HEK293 (cell line): ENCODE measurements around the gene ITGA4.

Experiments
- CTCF ChIA-PET: fragments of 350-600 bp; formaldehyde crosslinking; extraction: SDS; loops from one replicate; lab custom pipeline; 2021; ENCODE audit warnings: antibody characterized with exemption; lab: Yijun Ruan, JAX
- POLR2A ChIA-PET: fragments of 300-600 bp; formaldehyde crosslinking; extraction: SDS; loops from one replicate; lab custom pipeline; 2020; ENCODE audit warnings: antibody characterized with exemption, inconsistent platforms; lab: Yijun Ruan, JAX
- H3K27ac ChIP-seq: fragments of 200-500 bp; sonication (Bioruptor generic); 2 replicates; pipeline ENCODE4 v1.5.1; 2014; ENCODE audit warnings: low read depth, low read length, control low read depth, inconsistent platforms; ENCODE audit errors: extremely low read depth
- H3K36me3 ChIP-seq, 2 experiments: fragments of 200-500 bp in 1 of 2; sonication (Bioruptor generic) in 1 of 2; 1 replicate in 1 of 2; 2 replicates in 1 of 2; pipeline ENCODE4 v1.5.1; 2014 to 2017; ENCODE audit warnings: inconsistent platforms in 2 of 2, low read length in 2 of 2; ENCODE audit not compliant: control insufficient read depth in 2 of 2, insufficient read depth in 1 of 2
- H3K4me1 ChIP-seq: fragments of 200-500 bp; sonication (Bioruptor generic); 2 replicates; pipeline ENCODE4 v1.5.1; 2014; ENCODE audit warnings: mild to moderate bottlenecking, low read length, inconsistent platforms; ENCODE audit not compliant: control insufficient read depth, insufficient read depth
- H3K4me3 ChIP-seq: 2 replicates; pipeline ENCODE4 v1.5.1; 2011; ENCODE audit warnings: low read depth, mild to moderate bottlenecking, control low read depth, low read length, moderate library complexity
- H3K9me3 ChIP-seq: fragments of 200-500 bp; sonication (Bioruptor generic); 2 replicates; pipeline ENCODE4 v1.5.1; 2014; ENCODE audit warnings: low read depth, low read length, inconsistent platforms; ENCODE audit not compliant: control insufficient read depth, insufficient read depth
- BCL11A ChIP-seq: fragments of 450-650 bp; formaldehyde crosslinking; IDR thresholded peaks from 2 replicates; pipeline ENCODE4 v1.5.1; 2016; ENCODE audit warnings: low read depth, missing biosample characterization, missing genetic modification characterization
- BCL11B ChIP-seq: fragments of 450-650 bp; formaldehyde crosslinking; IDR thresholded peaks from 2 replicates; pipeline ENCODE4 v1.5.1; 2016; ENCODE audit warnings: low read depth, missing biosample characterization, missing genetic modification characterization
- BCL6B ChIP-seq: fragments of 450-650 bp; formaldehyde crosslinking; IDR thresholded peaks from 2 replicates; pipeline ENCODE4 v1.5.1; 2017; ENCODE audit warnings: missing biosample characterization, missing genetic modification characterization
- KLF17 ChIP-seq: fragments of 450-650 bp; formaldehyde crosslinking; IDR thresholded peaks from 2 replicates; pipeline ENCODE4 v1.5.1; 2016; ENCODE audit warnings: missing biosample characterization, missing genetic modification characterization
- KLF7 ChIP-seq: fragments of 450-650 bp; formaldehyde crosslinking; IDR thresholded peaks from 2 replicates; pipeline ENCODE4 v1.5.1; 2016; ENCODE audit warnings: missing biosample characterization, missing genetic modification characterization, borderline replicate concordance
- KLF9 ChIP-seq: fragments of 450-650 bp; formaldehyde crosslinking; IDR thresholded peaks from 2 replicates; pipeline ENCODE4 v1.5.1; 2016; ENCODE audit warnings: missing biosample characterization, missing genetic modification characterization, low read depth
- MEIS1 ChIP-seq: sonication (generic); formaldehyde crosslinking; IDR thresholded peaks from 2 replicates; pipeline ENCODE4 v1.8.1; 2022; ENCODE audit warnings: missing genetic modification reagents, mild to moderate bottlenecking, borderline replicate concordance
- OSR2 ChIP-seq: fragments of 450-650 bp; formaldehyde crosslinking; IDR thresholded peaks from 2 replicates; pipeline ENCODE4 v1.5.1; 2016; ENCODE audit warnings: missing biosample characterization, missing genetic modification characterization
- PATZ1 ChIP-seq: fragments of 450-650 bp; formaldehyde crosslinking; IDR thresholded peaks from 2 replicates; pipeline ENCODE4 v1.5.1; 2016; ENCODE audit warnings: missing biosample characterization, missing genetic modification characterization
- PRDM1 ChIP-seq: fragments of 450-650 bp; formaldehyde crosslinking; IDR thresholded peaks from 2 replicates; pipeline ENCODE4; 2016; ENCODE audit warnings: missing biosample characterization, missing genetic modification characterization
- REST ChIP-seq: fragments of 450-650 bp; formaldehyde crosslinking; IDR thresholded peaks from 2 replicates; pipeline ENCODE4 v1.5.1; 2016; ENCODE audit warnings: missing biosample characterization, missing genetic modification characterization
- ZNF140 ChIP-seq: fragments of 450-650 bp; formaldehyde crosslinking; IDR thresholded peaks from 2 replicates; pipeline ENCODE4 v1.5.1; 2016; ENCODE audit warnings: missing biosample characterization, missing genetic modification characterization
- ZNF146 ChIP-seq: fragments of 450-650 bp; formaldehyde crosslinking; IDR thresholded peaks from 2 replicates; pipeline ENCODE4 v1.5.1; 2016; ENCODE audit warnings: missing biosample characterization, missing genetic modification characterization
- ZNF16 ChIP-seq: fragments of 450-650 bp; formaldehyde crosslinking; IDR thresholded peaks from 2 replicates; pipeline ENCODE4 v1.5.1; 2016; ENCODE audit warnings: low read depth, missing biosample characterization, missing genetic modification characterization
- ZNF239 ChIP-seq: fragments of 450-650 bp; formaldehyde crosslinking; IDR thresholded peaks from 2 replicates; pipeline ENCODE4 v1.5.1; 2016; ENCODE audit warnings: missing biosample characterization, missing genetic modification characterization
- ZNF24 ChIP-seq: fragments of 450-650 bp; formaldehyde crosslinking; IDR thresholded peaks from 2 replicates; pipeline ENCODE4 v1.5.1; 2016; ENCODE audit warnings: missing biosample characterization, missing genetic modification characterization
- ZNF280D ChIP-seq: fragments of 450-650 bp; formaldehyde crosslinking; IDR thresholded peaks from 2 replicates; pipeline ENCODE4 v1.5.1; 2016; ENCODE audit warnings: missing biosample characterization, missing genetic modification characterization
- ZNF449 ChIP-seq: fragments of 450-650 bp; formaldehyde crosslinking; IDR thresholded peaks from 2 replicates; pipeline ENCODE4 v1.5.1; 2017; ENCODE audit warnings: missing biosample characterization, mild to moderate bottlenecking, missing genetic modification characterization, moderate library complexity
- ZNF549 ChIP-seq: fragments of 450-650 bp; IDR thresholded peaks from 2 replicates; pipeline ENCODE4 v1.5.1; 2018; ENCODE audit warnings: missing biosample characterization, missing genetic modification characterization, mild to moderate bottlenecking, inconsistent platforms, moderate library complexity
- ZNF571 ChIP-seq: fragments of 450-650 bp; formaldehyde crosslinking; IDR thresholded peaks from 2 replicates; pipeline ENCODE4 v1.5.0; 2017; ENCODE audit warnings: missing biosample characterization, missing genetic modification characterization
- ZNF776 ChIP-seq: fragments of 450-650 bp; formaldehyde crosslinking; IDR thresholded peaks from 2 replicates; pipeline ENCODE4 v1.5.0; 2017; ENCODE audit warnings: missing biosample characterization, missing genetic modification characterization, borderline replicate concordance
- ZNF792 ChIP-seq: fragments of 450-650 bp; formaldehyde crosslinking; IDR thresholded peaks from 2 replicates; pipeline ENCODE4 v1.5.1; 2016; ENCODE audit warnings: missing biosample characterization, missing genetic modification characterization
- ZNF830 ChIP-seq: fragments of 450-650 bp; IDR thresholded peaks from 2 replicates; pipeline ENCODE4 v1.5.0; 2018; ENCODE audit warnings: missing biosample characterization, missing genetic modification characterization, low read depth, mild to moderate bottlenecking, moderate library complexity

ITGA4 gene

GRCh38 chr2:181516992-181517391 is 59.8 kb downstream of the ITGA4 start:
- no peaks in the 10 kb centered on the region for H3K9me3 ChIP-seq
- no peak overlapping the region for H3K27ac ChIP-seq
- ChIA-PET CTCF (no interaction called here), POLR2A (no interaction called here)
- no peaks in the 10 kb centered on the region for H3K4me1 ChIP-seq
- H3K4me3 ChIP-seq = no peak overlapping the region
- H3K36me3 ChIP-seq = no peaks in the 10 kb centered on the region
- TF ChIP-seq KLF7 (tag by site-specific recombination) = no peak
- no peak for TF ChIP-seq KLF9 (tag by site-specific recombination)
- no peak for TF ChIP-seq ZNF792 (tag by site-specific recombination)
- TF ChIP-seq REST (tag by site-specific recombination) = no peak
- no peak for TF ChIP-seq ZNF549 (tag by site-specific recombination)
- no peak for TF ChIP-seq ZNF24 (tag by site-specific recombination)
- no peak for TF ChIP-seq KLF17 (tag by site-specific recombination)
- TF ChIP-seq ZNF16 = no peak
- no peak for TF ChIP-seq ZNF830 (tag by site-specific recombination)
- TF ChIP-seq BCL11A (tag by site-specific recombination) = no peak
- TF ChIP-seq ZNF776 (tag by site-specific recombination) = no peak
- no peak for TF ChIP-seq ZNF571
- TF ChIP-seq ZNF449 (tag by site-specific recombination) = no peak

- Histone ChIP-seq H3K9me3 (no peaks in the 10 kb centered on the region), H3K4me3 (no peak overlapping the region), H3K36me3 (no peaks in the 10 kb centered on the region), H3K27ac (no peak overlapping the region), H3K4me1 (no peaks in the 10 kb centered on the region)
- ChIA-PET POLR2A (no interaction called here), CTCF (no interaction called here)
- TF ChIP-seq ZNF146 (tag by site-specific recombination) (no peak), PRDM1 (tag by site-specific recombination) (no peak), ZNF239 (tag by site-specific recombination) (no peak), BCL11B (tag by site-specific recombination) (no peak), ZNF280D (tag by site-specific recombination) (no peak), BCL6B (tag by site-specific recombination) (no peak), MEIS1 (CRISPR knock-in tag) (no peak), PATZ1 (tag by site-specific recombination) (no peak), ZNF140 (tag by site-specific recombination) (no peak), OSR2 (no peak)
Measured at GRCh38 chr2:181517685-181518301, 60.6 kb downstream of the ITGA4 start.
